Measurements from ENCODE around the gene QRICH1.
A peak's percentile ranks its signal among the peaks of the same experiment; 100 is the strongest.

Gene QRICH1

GRCh38 chr3:49019941-49020329, 73.9 kb downstream of the QRICH1 start:
- TF ChIP-seq MAX (IDR thresholded peaks at IDR 0.05) (no peak), TEAD4 (IDR thresholded peaks at IDR 0.05) (no peak), CREB1 (IDR thresholded peaks at IDR 0.05; ENCODE audit: low read depth) (no peak), REST (IDR thresholded peaks at IDR 0.05; ENCODE audit: low read depth) (no peak)

- no peak for TF ChIP-seq CEBPB (IDR thresholded peaks at IDR 0.05)
- no peak for TF ChIP-seq ZBTB7A (IDR thresholded peaks at IDR 0.05; ENCODE audit: low read depth)
- TF ChIP-seq CREB1 (IDR thresholded peaks at IDR 0.05; ENCODE audit: low read depth): no peak
- no peak for TF ChIP-seq EGR1 (IDR thresholded peaks at IDR 0.05)
- no peak for TF ChIP-seq RAD21 (IDR thresholded peaks at IDR 0.05; ENCODE audit: low read depth)
- TF ChIP-seq MAX (IDR thresholded peaks at IDR 0.05): no peak
- TF ChIP-seq REST (IDR thresholded peaks at IDR 0.05; ENCODE audit: low read depth): no peak
- no peak for TF ChIP-seq YY1 (IDR thresholded peaks at IDR 0.05; ENCODE audit: low read depth)
- no peak for TF ChIP-seq TEAD4 (IDR thresholded peaks at IDR 0.05)
- TF ChIP-seq EP300 (IDR thresholded peaks at IDR 0.05; ENCODE audit: borderline replicate concordance): no peak
- TF ChIP-seq TCF12 (IDR thresholded peaks at IDR 0.05; ENCODE audit: low read depth): no peak
- TF ChIP-seq TAF1 (IDR thresholded peaks at IDR 0.05; ENCODE audit: low read depth): no peak
- TF ChIP-seq USF1 (IDR thresholded peaks at IDR 0.05): no peak
- TF ChIP-seq NFIC (IDR thresholded peaks at IDR 0.05): no peak
- TF ChIP-seq FOXM1 (IDR thresholded peaks at IDR 0.05; ENCODE audit: borderline replicate concordance, low read depth): no peak
Measured at GRCh38 chr3:49018707-49019006, 75.2 kb downstream of the QRICH1 start.

GRCh38 chr3:49017971-49018706, 75.7 kb downstream of the QRICH1 start, which contains the start of gene DALRD3:
Gene DALRD3, minus strand, starts transcription at chr3:49018580. Its CDS starts 16 bp downstream, at chr3:49018564.
- TF ChIP-seq YY1 (IDR thresholded peaks at IDR 0.05; ENCODE audit: low read depth): peak; percentile 67
- TF ChIP-seq TAF1 (IDR thresholded peaks at IDR 0.05; ENCODE audit: low read depth): no peak
- peak; percentile 81 for TF ChIP-seq CREB1 (IDR thresholded peaks at IDR 0.05; ENCODE audit: low read depth)
- no peak for TF ChIP-seq USF1 (IDR thresholded peaks at IDR 0.05)
- no peak for TF ChIP-seq RAD21 (IDR thresholded peaks at IDR 0.05; ENCODE audit: low read depth)
- peak; percentile 70 for TF ChIP-seq MAX (IDR thresholded peaks at IDR 0.05)
- no peak for TF ChIP-seq EGR1 (IDR thresholded peaks at IDR 0.05)
- TF ChIP-seq ZBTB7A (IDR thresholded peaks at IDR 0.05; ENCODE audit: low read depth): 0 out of 2 replicates have a peak, but pooled peaks have one; percentile 79
- TF ChIP-seq FOXM1 (IDR thresholded peaks at IDR 0.05; ENCODE audit: borderline replicate concordance, low read depth): 0 out of 2 replicates have a peak, but pooled peaks have one; percentile 17
- no peak for TF ChIP-seq NFIC (IDR thresholded peaks at IDR 0.05)
- 0 out of 2 replicates have a peak, but pooled peaks have one; percentile 12 for TF ChIP-seq TCF12 (IDR thresholded peaks at IDR 0.05; ENCODE audit: low read depth)
- 0 out of 2 replicates have a peak, but pooled peaks have one; percentile 8 for TF ChIP-seq EP300 (IDR thresholded peaks at IDR 0.05; ENCODE audit: borderline replicate concordance)
- no peak for TF ChIP-seq CEBPB (IDR thresholded peaks at IDR 0.05)
- 0 out of 2 replicates have a peak, but pooled peaks have one; percentile 11 for TF ChIP-seq TEAD4 (IDR thresholded peaks at IDR 0.05)
- TF ChIP-seq REST (IDR thresholded peaks at IDR 0.05; ENCODE audit: low read depth): no peak

All from Ishikawa (cell line).